Measurements from ENCODE around the gene TBX4. TPM values are rescaled to one million over a fixed set of nuclear protein-coding genes. Genes with fewer than 3 reads are reported as not detected.
A peak's percentile ranks its signal among the peaks of the same experiment; 100 is the strongest.

Gene TBX4
- total RNA-seq, 1 donor from 2014 or later, result 56.6 TPM

DNA sequence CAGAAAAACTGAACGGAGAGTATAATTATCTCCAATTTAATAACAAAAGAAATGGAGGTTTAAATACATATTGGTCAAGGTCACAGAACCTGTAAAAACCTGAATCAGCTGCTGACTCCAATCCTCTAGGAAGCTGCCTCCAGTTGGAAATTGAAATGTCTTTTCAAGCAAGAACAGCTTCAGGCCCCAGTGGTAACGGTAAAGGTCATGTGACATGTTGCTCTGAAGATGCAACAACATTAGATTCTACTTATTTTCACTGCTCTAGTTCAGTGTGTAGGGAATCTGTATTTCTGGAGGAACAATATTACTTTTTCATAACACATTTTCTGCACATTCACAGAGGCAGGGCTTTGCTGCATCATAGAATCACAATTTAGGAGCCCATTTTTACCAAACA is 58.8 kb downstream of the TBX4 start:
- no peak overlapping the region for H3K4me3 Mint-ChIP-seq
- TF ChIP-seq, protein P1, sequence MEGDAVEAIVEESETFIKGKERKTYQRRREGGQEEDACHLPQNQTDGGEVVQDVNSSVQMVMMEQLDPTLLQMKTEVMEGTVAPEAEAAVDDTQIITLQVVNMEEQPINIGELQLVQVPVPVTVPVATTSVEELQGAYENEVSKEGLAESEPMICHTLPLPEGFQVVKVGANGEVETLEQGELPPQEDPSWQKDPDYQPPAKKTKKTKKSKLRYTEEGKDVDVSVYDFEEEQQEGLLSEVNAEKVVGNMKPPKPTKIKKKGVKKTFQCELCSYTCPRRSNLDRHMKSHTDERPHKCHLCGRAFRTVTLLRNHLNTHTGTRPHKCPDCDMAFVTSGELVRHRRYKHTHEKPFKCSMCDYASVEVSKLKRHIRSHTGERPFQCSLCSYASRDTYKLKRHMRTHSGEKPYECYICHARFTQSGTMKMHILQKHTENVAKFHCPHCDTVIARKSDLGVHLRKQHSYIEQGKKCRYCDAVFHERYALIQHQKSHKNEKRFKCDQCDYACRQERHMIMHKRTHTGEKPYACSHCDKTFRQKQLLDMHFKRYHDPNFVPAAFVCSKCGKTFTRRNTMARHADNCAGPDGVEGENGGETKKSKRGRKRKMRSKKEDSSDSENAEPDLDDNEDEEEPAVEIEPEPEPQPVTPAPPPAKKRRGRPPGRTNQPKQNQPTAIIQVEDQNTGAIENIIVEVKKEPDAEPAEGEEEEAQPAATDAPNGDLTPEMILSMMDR (IDR thresholded peaks at IDR 0.05; ENCODE audit: unreplicated experiment), result no peak
- no peaks in the 10 kb centered on the region for H3K36me3 Mint-ChIP-seq
- peak overlapping the region; percentile 61 for H3K27ac Mint-ChIP-seq
- no peaks in the 10 kb centered on the region for H3K27me3 Mint-ChIP-seq (ENCODE audit: low read depth)
- DNase-seq (ENCODE audit: low spot score in 2 of 2, unreplicated experiment in 2 of 2), result no peak
- peaks cover 55% of the 10 kb centered on the region for H3K4me1 Mint-ChIP-seq
- no peaks in the 10 kb centered on the region for H3K9me3 Mint-ChIP-seq

DNA sequence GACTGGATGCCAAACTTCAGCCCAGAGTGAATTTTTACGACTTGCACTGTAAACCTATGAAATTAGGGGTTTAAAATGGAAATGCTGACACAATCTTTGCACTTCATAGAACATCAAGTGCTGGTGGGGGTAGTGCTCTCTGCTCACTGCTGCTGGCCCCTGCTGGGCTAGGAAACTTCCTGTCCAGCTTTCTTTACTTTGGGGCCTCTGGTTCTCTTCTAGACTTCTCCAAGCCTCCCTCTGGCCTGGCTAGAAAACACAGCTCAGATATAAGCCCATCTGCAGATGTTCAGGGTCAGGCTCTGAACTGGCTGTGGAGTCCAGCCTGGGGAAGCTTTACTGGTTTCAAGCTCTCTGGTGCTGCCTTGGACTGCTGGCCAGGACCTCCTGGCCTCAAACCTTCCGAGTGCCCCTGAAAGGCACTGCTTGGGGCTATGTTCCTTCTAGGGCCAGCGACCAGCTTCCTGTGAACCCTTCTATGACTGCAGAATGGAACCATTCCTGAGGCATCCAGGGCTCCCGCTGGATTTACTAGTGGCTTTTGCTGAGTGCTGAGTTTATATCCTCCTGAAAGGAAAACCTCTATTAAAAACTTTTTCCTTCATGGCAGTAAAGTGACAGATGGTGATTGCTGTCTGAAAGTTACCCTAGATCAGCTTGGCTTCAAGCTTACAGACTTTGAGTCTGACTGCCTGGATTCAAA is 59.4 kb downstream of the TBX4 start:
- no peaks in the 10 kb centered on the region for H3K36me3 Mint-ChIP-seq
- no peak overlapping the region for H3K4me3 Mint-ChIP-seq
- no peaks in the 10 kb centered on the region for H3K9me3 Mint-ChIP-seq
- no peaks in the 10 kb centered on the region for H3K27me3 Mint-ChIP-seq (ENCODE audit: low read depth)
- TF ChIP-seq, protein P1 (IDR thresholded peaks at IDR 0.05; ENCODE audit: unreplicated experiment), result no peak
- H3K4me1 Mint-ChIP-seq, result peaks cover 55% of the 10 kb centered on the region
- no peak for DNase-seq (ENCODE audit: low spot score in 2 of 2, unreplicated experiment in 2 of 2)
- peak overlapping the region; percentile 78 for H3K27ac Mint-ChIP-seq

DNA sequence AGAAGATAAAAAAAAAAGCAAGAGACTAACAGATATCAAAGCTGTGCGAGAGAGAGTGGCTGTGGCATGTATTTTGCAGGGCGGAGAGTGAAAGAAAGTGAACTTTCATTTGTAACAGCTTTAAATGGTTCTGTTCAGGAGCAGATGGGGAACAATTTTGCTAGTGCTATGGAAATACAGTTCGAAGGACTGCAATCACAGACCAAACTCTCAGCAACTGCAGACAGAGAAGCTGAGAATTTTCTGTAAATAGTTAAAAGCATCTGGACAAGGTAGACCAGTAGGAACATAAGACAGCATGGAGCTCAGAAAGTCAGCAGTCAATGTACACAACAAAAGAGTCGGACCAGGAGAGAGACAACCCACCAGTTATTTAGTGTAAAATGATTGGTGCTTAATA is 62.3 kb downstream of the TBX4 start:
- H3K9me3 Mint-ChIP-seq, result no peaks in the 10 kb centered on the region
- H3K4me3 Mint-ChIP-seq, result no peak overlapping the region
- H3K27me3 Mint-ChIP-seq (ENCODE audit: low read depth), result no peaks in the 10 kb centered on the region
- H3K36me3 Mint-ChIP-seq, result no peaks in the 10 kb centered on the region
- H3K27ac Mint-ChIP-seq, result peak overlapping the region; percentile 3
- TF ChIP-seq, protein P1 (IDR thresholded peaks at IDR 0.05; ENCODE audit: unreplicated experiment), result no peak
- peaks cover 56% of the 10 kb centered on the region for H3K4me1 Mint-ChIP-seq
- no peak for DNase-seq (ENCODE audit: low spot score in 2 of 2, unreplicated experiment in 2 of 2)

DNA sequence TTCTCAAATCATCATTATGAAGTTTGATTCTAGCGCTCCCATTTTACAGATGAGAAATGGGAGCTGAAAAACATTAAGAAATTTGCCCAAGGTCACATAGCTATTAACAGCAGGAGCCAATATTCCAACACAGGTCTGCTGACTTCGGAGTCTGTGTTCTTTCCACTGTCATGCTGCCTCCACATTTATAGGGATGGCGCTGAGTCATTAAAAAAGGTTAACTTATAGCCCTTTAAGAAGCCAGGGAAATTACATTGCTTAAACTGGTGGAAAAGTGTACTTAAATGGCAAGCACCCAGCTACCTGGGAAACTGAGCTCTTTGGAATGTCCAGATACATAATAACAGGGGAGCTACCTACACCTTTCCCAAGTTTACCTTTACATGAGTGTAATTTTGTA is 65.0 kb downstream of the TBX4 start:
- no peaks in the 10 kb centered on the region for H3K9me3 Mint-ChIP-seq
- TF ChIP-seq, protein P1 (IDR thresholded peaks at IDR 0.05; ENCODE audit: unreplicated experiment), result no peak
- H3K4me1 Mint-ChIP-seq, result peaks cover 37% of the 10 kb centered on the region
- H3K27me3 Mint-ChIP-seq (ENCODE audit: low read depth), result no peaks in the 10 kb centered on the region
- no peak for DNase-seq (ENCODE audit: low spot score in 2 of 2, unreplicated experiment in 2 of 2)
- no peaks in the 10 kb centered on the region for H3K36me3 Mint-ChIP-seq
- peak overlapping the region; percentile 68 for H3K27ac Mint-ChIP-seq
- no peak overlapping the region for H3K4me3 Mint-ChIP-seq

DNA sequence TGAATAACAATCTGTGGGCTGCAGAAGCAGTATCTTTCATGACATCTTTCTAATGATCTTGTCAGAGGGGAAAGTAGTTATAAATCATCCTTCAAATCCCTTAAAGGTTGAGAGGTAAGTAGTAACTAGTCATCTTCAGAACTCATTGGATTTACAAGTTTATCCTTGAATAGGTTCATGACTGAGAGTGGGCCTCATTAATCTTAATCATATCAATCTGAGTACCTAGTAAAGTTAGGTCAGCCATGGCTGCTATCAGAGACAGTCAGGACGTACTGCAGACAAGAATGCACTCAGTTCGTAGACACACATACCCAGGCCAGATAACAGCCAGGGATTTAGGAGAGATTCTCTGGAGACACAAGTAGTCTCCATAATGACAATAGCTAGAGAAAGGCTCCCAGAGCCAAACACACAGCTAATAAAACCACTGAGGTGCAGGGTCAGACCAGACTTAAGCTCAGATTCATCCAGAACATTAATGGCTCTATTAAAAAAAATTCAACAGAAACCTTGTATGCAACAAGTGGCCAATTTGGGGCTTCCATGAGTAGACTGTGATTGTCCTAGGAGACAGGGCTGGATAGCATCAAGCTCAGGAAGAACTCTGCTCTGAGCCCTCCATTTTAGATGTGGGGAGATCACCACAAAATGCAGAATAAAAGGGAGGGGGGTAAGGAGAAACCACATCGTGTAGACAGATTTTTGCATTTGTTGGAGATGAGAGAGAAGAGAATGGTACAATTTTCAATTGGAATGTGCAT is 65.8 kb downstream of the TBX4 start:
- H3K27me3 Mint-ChIP-seq (ENCODE audit: low read depth), result no peaks in the 10 kb centered on the region
- no peaks in the 10 kb centered on the region for H3K9me3 Mint-ChIP-seq
- DNase-seq (ENCODE audit: low spot score in 2 of 2, unreplicated experiment in 2 of 2), result no peak
- no peak overlapping the region for H3K4me3 Mint-ChIP-seq
- peaks cover 37% of the 10 kb centered on the region for H3K4me1 Mint-ChIP-seq
- H3K27ac Mint-ChIP-seq, result peak overlapping the region; percentile 68
- H3K36me3 Mint-ChIP-seq, result no peaks in the 10 kb centered on the region
- TF ChIP-seq, protein P1 (IDR thresholded peaks at IDR 0.05; ENCODE audit: unreplicated experiment), result no peak
